Kidney (tissue), 14 donors: ENCODE measurements around the gene NAA40. TPM values are rescaled to one million over a fixed set of nuclear protein-coding genes. Genes with fewer than 3 reads are reported as not detected.
A peak's percentile ranks its signal among the peaks of the same experiment; 100 is the strongest.

Experiments used
- DNase-seq, 5 donors: peaks; one replicate each; pipeline ENCODE4 v3.0.0-alpha.2; 2013 to 2020
- FAIRE-seq: peaks from 2 replicates; lab custom pipeline; 2012; peaks lifted over from hg19 to GRCh38; lab: Jason Lieb, UNC
- H3K27ac ChIP-seq, 2 donors: one replicate each; pipeline ENCODE4 v1.7.0; 2013; ENCODE audit warnings: low read depth in 2 of 2, low read length in 2 of 2, inconsistent platforms in 1 of 2
- H3K27me3 ChIP-seq: one replicate; pipeline ENCODE4 v1.7.1; 2013; ENCODE audit warnings: low read length, inconsistent platforms; ENCODE audit not compliant: control insufficient read depth, insufficient read depth
- H3K36me3 ChIP-seq, 3 donors: one replicate each; pipeline versions ENCODE4 v1.7.0 to v1.7.1; 2013; ENCODE audit warnings: low read length in 3 of 3, control low read depth in 1 of 3, inconsistent platforms in 1 of 3; ENCODE audit not compliant: insufficient read depth in 3 of 3, control insufficient read depth in 2 of 3
- H3K4me1 ChIP-seq, 3 donors: one replicate each; pipeline versions ENCODE4 v1.7.0 to v1.7.1; 2013; ENCODE audit warnings: low read length in 3 of 3, inconsistent platforms in 1 of 3, low read depth in 1 of 3; ENCODE audit not compliant: control insufficient read depth in 2 of 3, insufficient read depth in 2 of 3
- H3K4me3 ChIP-seq, 3 donors: one replicate each; pipeline versions ENCODE4 v1.7.0 to v1.8.1; 2013; ENCODE audit warnings: low read length in 3 of 3, control low read depth in 1 of 3, inconsistent platforms in 1 of 3
- H3K9ac ChIP-seq, 3 donors: one replicate each; pipeline versions ENCODE4 v1.7.0 to v1.7.1; 2013; ENCODE audit warnings: low read length in 3 of 3, control low read depth in 1 of 3, inconsistent platforms in 1 of 3
- H3K9me3 ChIP-seq, 3 donors: one replicate each; pipeline versions ENCODE4 v1.7.0 to v1.7.1; 2013; ENCODE audit warnings: low read length in 3 of 3, control low read depth in 1 of 3, inconsistent platforms in 1 of 3; ENCODE audit not compliant: control insufficient read depth in 2 of 3, insufficient read depth in 1 of 3
- CTCF ChIP-seq: IDR thresholded peaks from 3 replicates; pipeline ENCODE4 v1.5.1; 2012; ENCODE audit warnings: mild to moderate bottlenecking, moderate library complexity, borderline replicate concordance; ENCODE audit not compliant: insufficient read depth; ENCODE audit errors: extremely low read depth
- intact Hi-C: fragments of 100-400 bp; cut with DNase I; formaldehyde crosslinking; loops from one replicate; pipeline ENCODE4 v1.11.1; 2022
- polyA plus RNA-seq: library from polyadenylated mRNA; stranded (reverse); fragments of 350-450 nt; fragmentation: Illumina TruSeq; extraction: RNeasy Lipid Tissue Mini Kit (QIAGEN cat#74804); gene quantifications from one replicate; pipeline ENCODE4 v1.2.3, GENCODE V29; 2014; ENCODE audit warnings: low read depth, low replicate concordance; ENCODE audit not compliant: insufficient read depth
- total RNA-seq: library from RNA; stranded (reverse); fragmentation: NEBNext Ultra II Directional; extraction: Animal tissue kit (Norgen Biotek cat#: 25700); gene quantifications from one replicate; pipeline ENCODE4 v1.2.1, GENCODE V29; 2021
- donor health status: control.
- donor health status: control.
- donor health status: control.
- donor health status: control.
- donor health status: control.
- donor health status: DM: yes; HTN: yes; CAD: no.
- donor health status: Normal renal cell carcinoma (clear cell type).

Gene NAA40
- total and polyA plus RNA-seq, 2 donors from 2014 or later, result 11.8 to 27.2 TPM

DNA sequence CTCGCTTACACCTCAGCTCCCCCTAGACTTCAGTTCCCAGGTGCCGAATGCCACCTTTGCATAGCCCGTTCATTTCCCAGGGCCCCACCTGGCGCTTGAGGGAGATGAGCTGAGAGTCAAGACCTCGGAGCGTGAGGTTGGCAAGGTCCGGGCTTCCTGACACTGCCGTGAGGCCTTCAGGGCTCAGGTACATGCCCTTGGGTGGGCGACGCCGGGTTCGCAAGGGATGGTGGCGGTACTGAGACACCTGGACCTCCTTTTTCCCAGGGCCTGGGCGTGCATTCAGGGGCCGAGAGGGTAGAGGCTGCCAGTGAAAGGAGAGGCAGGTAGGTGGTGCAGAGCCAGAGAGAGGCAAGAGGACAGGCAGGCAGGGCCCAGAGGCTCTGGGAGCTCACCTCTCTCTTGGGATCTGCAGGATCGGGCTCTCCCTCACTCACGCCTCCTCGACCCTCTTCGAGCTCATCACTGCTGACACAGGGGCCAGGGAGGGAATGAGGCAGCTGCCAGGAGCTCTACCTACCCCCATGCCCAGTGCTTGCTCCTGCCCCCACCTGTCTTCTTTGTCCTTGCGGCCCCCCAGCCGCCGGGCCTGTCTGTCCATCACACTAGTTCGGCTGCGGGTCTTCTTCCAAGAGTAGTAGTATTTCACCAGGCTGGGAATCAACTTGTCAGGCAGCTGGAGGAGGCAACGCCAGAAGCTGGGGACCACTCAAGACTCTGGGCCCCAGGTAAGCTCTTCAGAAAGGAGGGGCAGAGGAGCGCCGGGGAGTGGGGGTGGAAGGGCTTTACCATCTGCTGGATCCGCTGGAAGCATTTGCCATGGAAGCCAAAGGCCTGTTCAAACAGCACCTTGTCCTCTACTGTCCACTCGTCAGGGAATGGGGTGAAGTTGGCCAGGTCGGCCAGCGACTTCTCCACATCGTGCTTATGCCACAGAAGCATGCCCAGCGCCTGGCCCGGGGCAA lies 24.7 kb upstream of the NAA40 start:
- FAIRE-seq (no peak), DNase-seq (no peak)
- no peaks in the 10 kb centered on the region for H3K27me3 ChIP-seq

GRCh38 chr11:63914896-63915691 lies 23.7 kb upstream of the NAA40 start:
- TF ChIP-seq CTCF, result no peak
- Histone ChIP-seq H3K27ac (no peak overlapping the region), H3K27me3 (no peaks in the 10 kb centered on the region), H3K36me3 (no peaks in the 10 kb centered on the region), H3K4me1 (peaks cover 0 to 29% (median 7%) of the 10 kb centered on the region in 3 donors), H3K9ac (no peak overlapping the region), H3K9me3 (no peaks in the 10 kb centered on the region), H3K4me3 (no peak overlapping the region)
- no peak for FAIRE-seq
- intact Hi-C loops, result no loop called here
- peak in 3 of 5 donors; percentile 24 to 56 (median 49) for DNase-seq

More for the DNA sequence above, 24.7 kb upstream of the NAA40 start:
- H3K27ac ChIP-seq, result no peak overlapping the region
- H3K4me3 ChIP-seq, result no peak overlapping the region
- no peaks in the 10 kb centered on the region for H3K36me3 ChIP-seq
- H3K9ac ChIP-seq, result no peak overlapping the region
- H3K4me1 ChIP-seq, result peaks cover 0 to 21% (median 4%) of the 10 kb centered on the region in 3 donors
- H3K9me3 ChIP-seq, result no peaks in the 10 kb centered on the region
- intact Hi-C loops, result no loop called here
- TF ChIP-seq CTCF, result no peak

DNA sequence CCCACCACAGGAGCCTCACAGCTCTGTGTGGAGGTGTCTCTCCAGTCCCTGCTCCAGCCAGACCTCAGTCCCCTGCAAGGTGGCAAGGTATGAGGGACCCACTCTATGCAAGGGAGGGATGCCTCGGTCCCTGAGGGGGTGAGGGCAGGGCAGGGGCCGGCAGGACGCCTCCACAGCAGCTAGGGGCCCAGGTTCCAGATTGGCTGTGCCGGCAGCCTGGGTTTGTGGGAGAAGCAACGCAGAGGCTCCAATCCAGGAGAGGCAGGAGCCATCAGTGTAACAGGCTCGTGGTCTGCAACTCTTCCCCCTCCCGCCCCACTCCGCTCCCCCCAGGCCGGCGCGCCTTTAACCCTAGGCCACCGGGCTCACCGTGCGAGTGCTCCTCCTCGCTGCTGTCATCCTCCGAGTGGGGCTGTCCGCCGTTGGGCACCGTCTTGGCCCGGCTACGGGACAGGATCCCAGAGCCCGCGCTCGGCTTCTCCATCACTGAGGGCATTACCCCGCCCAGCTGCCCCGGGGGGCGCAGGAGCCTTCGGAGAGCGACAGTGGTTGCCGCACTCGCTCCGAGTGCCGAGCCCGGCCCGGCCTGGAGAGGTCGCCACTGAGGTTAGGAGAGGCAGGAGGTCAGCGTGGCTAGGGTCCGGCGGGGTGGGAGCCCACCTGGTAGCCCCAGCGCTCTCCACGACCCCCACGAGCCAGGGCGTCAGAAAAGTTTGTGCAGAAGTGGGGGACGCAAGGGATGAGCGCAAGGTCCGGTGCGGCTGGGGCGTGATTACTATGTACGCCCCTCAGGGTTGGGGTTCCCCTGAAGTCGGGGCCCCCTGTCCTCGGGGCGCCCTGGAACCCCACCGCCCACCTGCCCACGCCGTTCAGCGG lies 22.6 kb upstream of the NAA40 start:
- peak overlapping the region in 2 of 3 donors; percentile 33 to 35 for H3K4me3 ChIP-seq
- H3K27me3 ChIP-seq, result no peaks in the 10 kb centered on the region
- peaks cover 0 to 33% (median 9%) of the 10 kb centered on the region in 3 donors for H3K4me1 ChIP-seq
- no peak for FAIRE-seq
- no peaks in the 10 kb centered on the region for H3K36me3 ChIP-seq
- H3K9ac ChIP-seq, result peak overlapping the region in 1 of 3 donors; percentile 5
- intact Hi-C loops, result no loop called here
- H3K9me3 ChIP-seq, result no peaks in the 10 kb centered on the region
- DNase-seq, result peak; percentile 70 to 89 (median 81)
- TF ChIP-seq CTCF, result peak; percentile 25
- no peak overlapping the region for H3K27ac ChIP-seq
